GM18858 (cell line): ENCODE measurements around the gene PRLH.
"Not testable (repeated sequence)": the region's sequence is repeated elsewhere in the genome, so short reads cannot be mapped to it uniquely, and the experiment has no call there.

Experiments used
- ATAC-seq: cut with Tn5 transposase; IDR thresholded peaks from one replicate; pipeline ENCODE4 v1.9.1; 2021; ENCODE audit not compliant: unreplicated experiment

Gene PRLH

GRCh38 chr2:237577956-237578870 is 11.8 kb downstream of the PRLH start:
- ATAC-seq = no peak

- ATAC-seq = no peak
These were observed 15.0 kb downstream of the PRLH start for GRCh38 chr2:237581326-237581725.

- no peak for ATAC-seq
These were observed 15.7 kb downstream of the PRLH start for GRCh38 chr2:237581751-237582746.

GRCh38 chr2:237583385-237584295 is 17.3 kb downstream of the PRLH start:
- no peak for ATAC-seq

- no peak for ATAC-seq
These were observed 19.3 kb downstream of the PRLH start for GRCh38 chr2:237585590-237586221.

- ATAC-seq = no peak
These were observed 21.8 kb downstream of the PRLH start for GRCh38 chr2:237588044-237588696.

- no peak for ATAC-seq
These were observed 24.1 kb downstream of the PRLH start, which contains the start of gene RAB17 for GRCh38 chr2:237590272-237591140. Gene RAB17, minus strand, starts transcription at chr2:237590734. Its CDS starts 4,580 bp downstream, at chr2:237586154.

- ATAC-seq = no peak
These were observed 24.9 kb downstream of the PRLH start for GRCh38 chr2:237591141-237591881.

- ATAC-seq = no peak
These were observed 26.1 kb downstream of the PRLH start for GRCh38 chr2:237592425-237592980.

- no peak for ATAC-seq
These were observed 26.7 kb downstream of the PRLH start for GRCh38 chr2:237593036-237593435.

GRCh38 chr2:237593596-237594320 is 27.4 kb downstream of the PRLH start:
- no peak for ATAC-seq

- no peak for ATAC-seq
These were observed 28.1 kb downstream of the PRLH start for GRCh38 chr2:237594514-237594871.

- ATAC-seq = not testable (repeated sequence)
These were observed 29.6 kb downstream of the PRLH start for GRCh38 chr2:237595829-237596519.

- ATAC-seq = no peak
These were observed 30.3 kb downstream of the PRLH start for GRCh38 chr2:237596520-237597195.

- ATAC-seq = no peak
These were observed 31.1 kb downstream of the PRLH start for GRCh38 chr2:237597196-237598145.
